SKM-1 (cell line): ENCODE results near the gene SF3A2.

ENCODE experiments used
- DNase-seq: peaks from one replicate; lab custom pipeline; 2025; ENCODE audit not compliant: unreplicated experiment; lab: John Stamatoyannopoulos, UW

SF3A2 gene

DNA sequence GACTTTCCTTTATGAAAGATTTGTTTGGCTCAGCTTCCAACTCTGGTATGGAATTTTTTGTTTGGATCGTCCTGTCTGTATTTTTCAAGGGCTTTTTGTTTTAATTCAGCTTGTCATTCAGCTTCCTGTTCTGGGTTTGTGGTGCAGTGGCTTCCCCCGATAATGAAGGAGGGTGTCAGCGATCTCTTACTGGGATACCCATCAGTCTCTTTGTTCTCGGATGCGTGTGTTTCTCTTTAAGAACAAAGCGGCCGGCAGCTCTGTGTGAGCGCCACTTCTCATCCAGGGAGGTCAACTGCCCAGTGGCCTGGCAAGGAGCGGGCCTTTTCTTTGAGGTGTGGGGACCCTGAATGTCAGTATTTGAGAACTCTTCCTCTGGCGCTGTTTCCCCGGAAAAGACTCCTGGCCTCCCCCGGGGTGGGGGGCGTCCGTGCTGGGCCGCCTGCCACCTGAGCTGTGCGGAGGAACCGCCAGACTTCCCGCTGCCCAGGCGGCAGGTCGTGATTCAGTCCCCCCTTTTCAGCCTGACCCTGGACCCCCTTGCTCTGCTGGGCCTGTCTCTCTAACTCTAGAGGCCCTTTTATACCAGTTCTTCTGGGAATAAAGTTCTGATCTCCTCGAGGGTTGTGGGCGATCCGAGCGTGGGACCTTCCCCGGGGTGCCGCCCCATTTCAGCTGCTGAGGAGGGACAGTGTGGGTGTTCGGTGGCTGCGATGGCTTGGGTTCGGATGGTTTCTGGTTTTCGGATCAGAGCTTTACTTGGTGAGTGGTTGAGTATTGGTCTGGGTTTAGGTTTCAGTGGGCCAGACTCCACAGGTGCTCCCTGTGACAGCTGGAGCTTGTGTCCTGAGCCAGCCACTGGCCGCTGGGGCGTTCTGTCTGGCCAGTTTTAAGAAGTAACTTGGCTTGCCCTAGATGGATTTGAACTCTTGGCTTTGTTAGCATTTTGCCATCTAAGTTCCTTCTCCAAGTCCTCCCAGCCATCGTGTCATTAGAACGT lies 3.4 kb downstream of the SF3A2 start:
- no peak for DNase-seq

DNA sequence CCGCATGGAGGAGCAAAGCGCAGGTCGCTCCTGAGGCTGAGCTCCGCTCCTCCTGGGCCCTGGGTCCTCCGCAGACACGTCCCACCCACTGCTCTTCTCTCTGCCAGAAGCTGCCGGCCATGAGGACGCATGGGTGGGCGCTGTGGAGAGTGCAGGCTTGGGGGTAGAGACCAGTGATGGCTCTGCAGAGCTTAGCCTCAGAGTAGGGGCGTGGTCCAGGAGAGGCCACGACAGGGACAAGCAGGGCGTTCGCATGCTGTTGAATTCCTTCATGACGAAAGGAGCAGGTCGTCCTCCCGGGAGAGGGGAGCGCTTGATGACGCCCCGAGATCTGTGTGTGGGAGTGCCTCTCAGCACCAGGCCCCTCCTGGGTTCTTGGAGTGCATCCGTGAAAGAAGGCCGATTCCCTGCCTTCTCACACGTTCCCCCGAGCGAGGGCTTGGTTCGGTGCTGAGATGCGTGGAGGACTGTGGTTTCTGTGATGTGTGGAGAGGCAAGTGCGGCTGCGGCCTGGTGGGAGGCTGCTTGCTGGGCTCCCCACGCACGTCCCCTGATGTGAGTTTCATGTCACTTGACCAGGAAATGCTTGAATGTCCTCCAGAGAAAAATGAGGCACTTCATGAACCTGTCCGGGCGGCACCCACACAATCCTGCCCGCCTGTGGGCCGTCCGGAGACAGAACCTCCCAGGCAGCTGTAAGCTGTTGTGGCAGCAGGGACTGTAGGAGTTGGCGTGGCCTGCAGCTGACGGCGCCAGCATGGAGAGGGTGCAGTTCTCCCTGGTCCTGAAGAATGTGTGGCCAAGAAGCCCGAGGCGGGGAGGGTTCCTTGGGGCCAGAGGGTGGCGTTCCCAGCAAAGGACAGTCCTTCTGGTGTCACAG lies 4.5 kb downstream of the SF3A2 start:
- no peak for DNase-seq

DNA sequence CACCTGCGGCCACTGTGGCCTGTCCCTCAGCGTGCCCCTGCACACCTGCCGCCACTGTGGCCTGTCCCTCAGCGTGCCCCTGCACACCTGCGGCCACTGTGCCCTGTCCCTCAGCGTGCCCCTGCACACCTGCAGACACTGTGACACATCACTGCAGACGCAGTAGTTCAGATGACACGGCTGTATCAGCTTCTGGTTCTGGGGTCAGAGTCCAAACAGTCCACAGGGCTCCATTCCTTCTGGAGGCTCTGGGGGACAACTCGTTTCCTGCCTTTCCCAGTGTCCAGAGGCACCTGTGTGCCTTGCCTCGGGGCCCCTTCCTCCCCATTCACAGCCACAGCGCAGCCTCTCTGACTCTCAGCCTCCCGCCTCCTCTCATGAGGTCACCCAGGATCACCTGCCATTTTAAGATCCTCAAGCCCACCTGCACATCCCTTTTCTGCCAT lies 5.5 kb downstream of the SF3A2 start:
- no peak for DNase-seq

DNA sequence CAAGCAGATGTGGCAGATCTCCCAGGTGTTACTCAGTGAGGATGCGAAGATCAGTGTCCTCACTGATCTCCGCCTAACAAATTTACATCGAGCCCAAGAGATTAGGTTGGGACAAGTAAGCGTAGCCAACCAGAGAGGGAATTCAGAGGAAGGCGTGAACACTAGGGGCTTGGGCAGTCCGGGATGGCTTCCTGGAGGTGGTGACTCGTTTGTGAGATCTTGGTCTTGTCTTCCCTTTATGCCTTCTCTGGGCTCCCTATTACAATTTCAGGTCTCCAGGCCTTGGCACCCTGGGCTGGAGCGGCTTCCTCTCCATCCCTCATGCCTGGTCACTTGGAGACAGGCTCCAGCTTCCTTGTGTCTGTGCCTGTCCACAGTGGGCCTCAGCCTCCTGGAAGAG lies 6.2 kb downstream of the SF3A2 start:
- no peak for DNase-seq

DNA sequence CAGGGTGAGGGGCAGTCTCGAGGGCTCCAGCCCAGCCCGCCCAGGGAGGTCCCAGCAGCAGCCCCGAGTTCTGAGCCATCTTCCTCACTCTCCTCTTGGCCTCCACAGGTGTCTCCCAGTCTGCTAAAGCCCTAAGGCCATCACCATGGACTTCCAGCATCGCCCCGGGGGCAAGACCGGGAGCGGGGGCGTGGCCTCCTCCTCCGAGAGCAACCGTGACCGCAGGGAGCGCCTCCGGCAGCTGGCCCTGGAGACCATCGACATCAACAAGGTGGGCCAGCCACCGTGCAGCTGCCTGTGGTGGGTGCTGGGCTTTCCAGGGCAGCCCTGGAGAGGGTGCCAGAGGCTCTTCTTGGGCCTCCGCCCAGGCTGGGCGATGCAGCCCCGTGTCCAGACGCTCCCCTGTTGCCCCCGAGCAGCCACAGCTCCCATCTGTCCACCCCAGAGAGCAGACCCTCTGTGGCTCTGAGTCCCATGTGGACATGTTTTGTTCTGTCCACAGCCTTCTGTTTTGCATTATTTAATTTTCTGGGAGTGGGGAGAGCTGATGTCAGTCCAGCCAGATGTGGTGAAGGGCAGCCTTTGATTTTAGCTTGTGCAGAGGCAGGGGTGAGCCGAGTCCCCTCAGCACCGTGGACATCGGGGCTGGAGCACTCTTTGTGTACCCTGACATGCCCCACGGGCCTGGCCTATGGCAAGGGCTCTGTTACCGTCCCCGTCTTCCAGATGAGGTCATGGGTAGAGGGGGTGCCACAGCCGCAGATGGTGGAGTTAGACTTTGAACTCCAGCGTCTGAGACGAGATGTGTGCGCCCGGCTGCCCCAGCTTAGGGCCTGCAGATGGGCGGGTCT lies 6.9 kb downstream of the SF3A2 start:
- DNase-seq: no peak

DNA sequence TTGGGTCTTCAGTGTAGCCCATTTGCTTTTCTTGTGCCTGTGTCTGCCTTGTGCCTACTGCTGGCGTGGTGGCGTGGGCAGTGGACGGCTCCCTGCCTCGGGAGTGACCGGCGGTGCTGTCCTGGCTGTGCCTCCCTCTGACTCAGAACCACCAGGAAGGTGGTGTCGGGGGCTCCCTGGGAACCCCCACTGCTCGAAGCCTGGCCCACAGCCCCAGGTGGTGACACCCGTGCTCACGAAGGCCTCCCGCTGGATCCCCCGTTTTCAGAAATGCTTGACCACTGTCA lies 7.4 kb downstream of the SF3A2 start:
- no peak for DNase-seq

DNA sequence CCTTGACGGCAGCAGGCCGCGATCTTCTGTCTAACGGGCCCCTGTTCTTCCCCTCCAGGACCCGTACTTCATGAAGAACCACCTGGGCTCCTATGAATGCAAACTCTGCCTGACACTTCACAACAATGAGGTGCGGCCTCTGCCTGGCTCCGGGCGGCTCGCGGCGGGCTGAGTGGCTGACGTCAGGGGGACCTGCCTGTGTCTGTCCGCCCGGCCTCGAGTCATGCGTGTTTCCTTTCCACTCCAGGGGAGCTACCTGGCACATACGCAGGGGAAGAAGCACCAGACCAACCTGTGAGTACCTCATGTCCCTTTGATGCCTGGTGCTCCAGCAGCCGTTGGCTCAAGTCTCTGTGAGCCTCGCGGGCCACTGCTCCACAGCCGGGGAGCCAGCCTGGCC lies 7.9 kb downstream of the SF3A2 start:
- no peak for DNase-seq

DNA sequence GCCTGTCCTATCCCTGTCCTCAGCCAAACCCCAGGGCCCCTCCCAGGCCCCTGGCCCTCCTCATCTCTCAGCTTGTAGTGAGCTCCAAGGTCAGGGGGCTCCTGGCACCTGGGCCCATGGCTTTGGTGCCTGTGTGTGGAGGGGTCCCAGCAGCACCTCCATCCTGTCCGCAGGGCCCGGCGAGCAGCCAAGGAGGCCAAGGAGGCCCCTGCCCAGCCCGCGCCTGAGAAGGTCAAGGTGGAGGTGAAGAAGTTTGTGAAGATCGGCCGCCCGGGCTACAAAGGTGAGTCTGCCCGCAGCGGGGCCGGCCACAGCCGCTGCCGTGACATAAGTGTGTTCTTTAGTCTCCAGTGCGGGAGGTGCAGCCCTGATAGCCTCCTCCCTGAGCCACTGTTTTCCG lies 8.6 kb downstream of the SF3A2 start:
- no peak for DNase-seq

DNA sequence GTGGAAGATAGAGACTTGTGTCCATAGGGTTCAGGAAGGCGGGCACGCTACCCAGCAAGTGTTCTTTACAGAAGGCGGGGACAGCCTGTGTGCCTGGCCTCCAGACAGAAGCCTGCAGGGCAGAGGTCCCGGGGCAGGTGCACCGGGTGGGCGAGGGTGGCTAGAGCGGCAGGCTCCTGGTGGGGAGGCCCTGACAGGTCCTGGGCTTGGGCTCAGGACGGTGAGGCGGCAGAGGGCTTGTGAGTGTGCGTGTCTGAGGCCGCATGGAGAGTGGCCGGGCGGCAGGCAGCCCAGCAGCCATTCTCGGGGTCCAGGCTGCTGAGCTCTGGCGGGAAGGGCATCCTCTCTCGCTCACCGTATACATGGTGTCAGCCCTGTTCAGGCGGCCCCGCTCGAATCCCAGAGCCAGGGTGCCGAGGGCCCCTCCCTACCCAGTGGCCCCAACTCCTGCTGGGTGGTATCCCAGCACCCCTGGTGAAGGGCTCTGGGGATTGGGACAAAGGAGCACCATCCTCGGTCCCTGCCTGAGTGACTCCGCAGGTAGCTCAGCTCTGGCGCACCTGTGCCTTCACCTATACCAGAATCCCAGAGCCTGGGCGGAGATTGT lies 9.5 kb downstream of the SF3A2 start:
- DNase-seq: no peak

DNA sequence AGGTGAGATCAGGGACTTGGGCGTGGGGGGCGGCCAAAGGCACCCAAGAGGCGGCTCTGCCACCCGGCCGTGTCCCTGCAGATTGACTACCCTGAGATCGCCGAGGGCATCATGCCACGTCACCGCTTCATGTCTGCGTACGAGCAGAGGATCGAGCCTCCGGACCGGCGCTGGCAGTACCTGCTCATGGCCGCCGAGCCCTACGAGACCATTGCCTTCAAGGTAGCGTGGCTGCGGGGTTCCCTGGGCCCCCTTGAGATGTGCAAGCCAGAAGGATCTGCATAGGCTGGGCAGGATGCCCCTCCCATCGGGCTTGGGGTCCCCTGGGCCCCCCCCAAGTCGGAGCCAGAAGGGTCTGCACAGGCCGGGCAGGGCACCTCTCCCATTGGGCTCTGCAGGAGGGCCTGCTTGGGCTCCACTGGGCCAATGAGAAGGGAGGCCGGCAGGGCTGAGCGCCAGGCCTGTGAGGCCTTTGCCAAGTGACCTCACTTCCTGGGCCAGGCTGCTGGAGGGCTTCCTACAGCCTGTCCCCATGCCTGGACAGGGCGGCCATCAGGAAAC lies 10.3 kb downstream of the SF3A2 start:
- no peak for DNase-seq

DNA sequence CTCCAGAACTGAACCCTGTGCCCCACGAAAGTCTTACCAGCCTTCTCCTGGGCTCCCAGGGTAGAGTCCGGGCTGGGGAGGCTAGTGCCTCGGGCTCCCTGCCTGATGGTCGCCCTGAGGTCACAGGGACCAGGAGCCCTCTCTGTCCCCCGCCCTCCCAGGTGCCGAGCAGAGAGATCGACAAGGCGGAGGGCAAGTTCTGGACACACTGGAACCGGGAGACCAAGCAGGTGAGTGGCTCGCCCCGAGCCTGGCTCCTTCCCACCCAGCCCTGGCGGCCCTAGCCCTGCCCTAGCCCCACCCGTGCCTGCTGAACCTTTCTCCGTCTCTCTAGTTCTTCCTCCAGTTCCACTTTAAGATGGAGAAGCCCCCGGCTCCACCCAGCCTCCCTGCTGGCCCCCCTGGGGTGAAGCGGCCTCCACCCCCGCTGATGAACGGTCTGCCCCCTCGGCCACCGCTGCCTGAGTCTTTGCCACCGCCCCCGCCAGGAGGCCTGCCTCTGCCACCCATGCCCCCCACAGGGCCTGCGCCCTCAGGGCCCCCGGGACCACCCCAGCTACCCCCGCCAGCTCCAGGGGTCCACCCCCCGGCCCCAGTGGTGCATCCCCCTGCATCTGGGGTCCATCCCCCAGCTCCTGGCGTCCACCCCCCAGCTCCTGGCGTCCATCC lies 10.9 kb downstream of the SF3A2 start:
- no peak for DNase-seq

DNA sequence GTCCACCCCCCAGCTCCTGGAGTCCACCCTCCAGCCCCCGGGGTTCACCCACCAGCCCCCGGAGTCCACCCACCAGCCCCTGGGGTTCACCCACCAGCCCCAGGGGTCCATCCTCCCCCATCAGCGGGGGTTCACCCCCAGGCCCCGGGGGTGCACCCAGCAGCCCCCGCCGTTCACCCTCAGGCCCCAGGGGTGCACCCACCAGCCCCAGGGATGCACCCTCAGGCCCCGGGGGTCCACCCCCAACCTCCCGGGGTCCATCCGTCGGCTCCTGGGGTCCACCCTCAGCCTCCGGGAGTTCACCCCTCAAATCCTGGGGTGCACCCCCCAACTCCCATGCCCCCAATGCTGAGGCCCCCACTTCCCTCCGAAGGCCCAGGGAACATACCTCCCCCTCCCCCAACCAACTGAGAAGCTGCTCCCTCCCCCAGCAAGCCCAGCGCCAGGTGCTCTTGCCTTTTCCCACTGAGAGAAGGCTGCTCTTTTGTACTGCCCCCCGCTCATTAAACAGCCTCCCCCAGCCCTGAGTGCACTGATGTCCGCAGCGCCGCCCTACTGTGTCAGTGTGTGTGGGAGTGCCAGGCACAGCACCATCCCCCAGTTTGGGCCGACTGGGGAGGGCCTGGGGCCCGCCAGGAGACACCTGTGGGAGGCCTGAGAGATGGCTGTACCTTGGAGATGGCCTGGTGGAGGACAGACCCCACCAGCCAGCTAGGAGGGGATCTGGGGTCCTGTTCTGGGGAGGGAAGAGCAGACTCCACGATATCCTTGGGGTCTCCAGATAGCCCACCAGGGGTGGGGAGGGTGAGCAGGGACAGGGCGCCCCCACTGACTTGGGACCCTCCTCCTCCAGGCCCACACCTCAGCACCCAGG lies 11.7 kb downstream of the SF3A2 start:
- no peak for DNase-seq

DNA sequence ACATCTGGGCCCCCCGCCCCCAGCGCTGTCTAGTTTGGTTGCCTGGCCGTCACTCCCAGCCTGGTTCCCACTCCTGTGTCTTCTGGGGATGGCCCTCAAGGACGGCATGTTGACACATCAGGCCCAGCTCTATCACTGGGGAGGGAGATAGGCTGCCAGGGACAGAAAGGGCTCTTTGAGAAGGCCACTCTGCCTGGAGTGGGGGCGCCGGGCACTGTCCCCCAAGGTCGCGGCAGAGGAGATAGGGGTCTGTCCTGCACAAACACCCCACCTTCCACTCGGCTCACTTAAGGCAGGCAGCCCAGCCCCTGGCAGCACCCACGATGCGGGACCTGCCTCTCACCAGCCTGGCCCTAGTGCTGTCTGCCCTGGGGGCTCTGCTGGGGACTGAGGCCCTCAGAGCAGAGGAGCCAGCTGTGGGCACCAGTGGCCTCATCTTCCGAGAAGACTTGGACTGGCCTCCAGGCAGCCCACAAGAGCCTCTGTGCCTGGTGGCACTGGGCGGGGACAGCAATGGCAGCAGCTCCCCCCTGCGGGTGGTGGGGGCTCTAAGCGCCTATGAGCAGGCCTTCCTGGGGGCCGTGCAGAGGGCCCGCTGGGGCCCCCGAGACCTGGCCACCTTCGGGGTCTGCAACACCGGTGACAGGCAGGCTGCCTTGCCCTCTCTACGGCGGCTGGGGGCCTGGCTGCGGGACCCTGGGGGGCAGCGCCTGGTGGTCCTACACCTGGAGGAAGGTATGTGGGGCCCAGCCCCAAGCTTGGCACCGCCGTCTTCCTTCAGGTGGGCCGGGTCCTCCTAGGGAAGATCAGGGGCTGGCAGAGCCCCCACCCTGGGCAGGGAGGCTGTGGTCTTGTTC lies 12.6 kb downstream of the SF3A2 start, which contains the start of gene AMH:
AMH (plus strand) TSS at position 314 of the 857 bp plus-strand sequence; CDS start at position 324, 10 bp downstream.
- DNase-seq: no peak

DNA sequence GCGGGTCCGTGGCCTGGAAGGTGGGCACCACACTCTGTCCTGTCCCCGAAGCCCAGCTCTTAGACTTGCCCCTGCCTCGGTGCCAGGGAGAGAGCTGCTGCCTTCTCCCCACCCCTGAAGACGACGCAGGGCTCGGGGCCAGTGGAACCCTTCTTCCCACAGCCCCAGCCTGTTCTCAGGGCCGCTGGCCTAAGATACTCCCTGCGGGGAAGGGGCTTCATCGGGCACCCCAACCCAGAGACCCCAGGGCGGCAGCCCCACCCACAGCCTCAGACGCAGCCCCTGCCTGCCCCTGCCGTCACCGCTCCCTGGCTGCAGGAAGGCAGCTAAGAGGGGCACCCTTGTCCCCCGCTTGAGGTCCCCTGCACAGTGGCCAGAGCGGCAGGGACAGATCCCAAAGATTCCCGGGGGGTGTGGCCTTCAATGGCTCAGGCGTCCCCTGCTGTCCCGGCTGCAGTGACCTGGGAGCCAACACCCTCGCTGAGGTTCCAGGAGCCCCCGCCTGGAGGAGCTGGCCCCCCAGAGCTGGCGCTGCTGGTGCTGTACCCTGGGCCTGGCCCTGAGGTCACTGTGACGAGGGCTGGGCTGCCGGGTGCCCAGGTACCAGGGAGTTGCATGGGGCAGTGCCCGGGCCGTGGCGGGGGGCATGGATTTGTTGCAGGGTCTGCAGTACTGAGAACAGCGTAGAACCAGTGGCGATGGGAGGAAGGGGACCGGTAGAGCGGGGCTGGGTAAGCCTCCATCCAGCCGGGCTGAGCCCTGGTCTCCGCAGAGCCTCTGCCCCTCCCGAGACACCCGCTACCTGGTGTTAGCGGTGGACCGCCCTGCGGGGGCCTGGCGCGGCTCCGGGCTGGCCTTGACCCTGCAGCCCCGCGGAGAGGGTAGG lies 13.5 kb downstream of the SF3A2 start:
- no peak for DNase-seq

DNA sequence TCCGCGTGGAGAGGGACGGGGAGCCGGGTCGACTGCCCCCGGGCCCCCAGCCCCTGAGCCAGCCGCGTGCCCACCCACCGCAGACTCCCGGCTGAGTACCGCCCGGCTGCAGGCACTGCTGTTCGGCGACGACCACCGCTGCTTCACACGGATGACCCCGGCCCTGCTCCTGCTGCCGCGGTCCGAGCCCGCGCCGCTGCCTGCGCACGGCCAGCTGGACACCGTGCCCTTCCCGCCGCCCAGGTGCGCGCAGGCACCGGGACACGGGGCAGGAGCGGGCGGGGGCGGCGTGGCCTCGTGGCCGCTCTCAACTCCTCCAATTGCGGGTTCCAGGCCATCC lies 14.1 kb downstream of the SF3A2 start:
- no peak for DNase-seq

DNA sequence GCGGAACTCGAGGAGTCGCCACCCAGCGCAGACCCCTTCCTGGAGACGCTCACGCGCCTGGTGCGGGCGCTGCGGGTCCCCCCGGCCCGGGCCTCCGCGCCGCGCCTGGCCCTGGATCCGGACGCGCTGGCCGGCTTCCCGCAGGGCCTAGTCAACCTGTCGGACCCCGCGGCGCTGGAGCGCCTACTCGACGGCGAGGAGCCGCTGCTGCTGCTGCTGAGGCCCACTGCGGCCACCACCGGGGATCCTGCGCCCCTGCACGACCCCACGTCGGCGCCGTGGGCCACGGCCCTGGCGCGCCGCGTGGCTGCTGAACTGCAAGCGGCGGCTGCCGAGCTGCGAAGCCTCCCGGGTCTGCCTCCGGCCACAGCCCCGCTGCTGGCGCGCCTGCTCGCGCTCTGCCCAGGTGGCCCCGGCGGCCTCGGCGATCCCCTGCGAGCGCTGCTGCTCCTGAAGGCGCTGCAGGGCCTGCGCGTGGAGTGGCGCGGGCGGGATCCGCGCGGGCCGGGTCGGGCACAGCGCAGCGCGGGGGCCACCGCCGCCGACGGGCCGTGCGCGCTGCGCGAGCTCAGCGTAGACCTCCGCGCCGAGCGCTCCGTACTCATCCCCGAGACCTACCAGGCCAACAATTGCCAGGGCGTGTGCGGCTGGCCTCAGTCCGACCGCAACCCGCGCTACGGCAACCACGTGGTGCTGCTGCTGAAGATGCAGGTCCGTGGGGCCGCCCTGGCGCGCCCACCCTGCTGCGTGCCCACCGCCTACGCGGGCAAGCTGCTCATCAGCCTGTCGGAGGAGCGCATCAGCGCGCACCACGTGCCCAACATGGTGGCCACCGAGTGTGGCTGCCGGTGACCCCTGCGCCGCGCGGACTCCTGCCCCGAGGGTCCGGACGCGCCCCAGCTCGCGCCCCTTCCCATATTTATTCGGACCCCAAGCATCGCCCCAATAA lies 14.8 kb downstream of the SF3A2 start:
- no peak for DNase-seq
